Brain microvascular endothelial cell (primary cell): ENCODE measurements around the gene MDM4.

ENCODE experiments used
- DNase-seq: peaks from one replicate; pipeline ENCODE4 v3.0.0-alpha.2; 2020
- H3K27ac ChIP-seq: fragments of 250-450 bp; sonication (Bioruptor Pico); 2 replicates; pipeline ENCODE4 v1.5.1; 2020; ENCODE audit warnings: mild to moderate bottlenecking, moderate library complexity
- H3K27me3 ChIP-seq: fragments of 250-450 bp; sonication (Bioruptor Pico); replicated peaks from 2 replicates; pipeline ENCODE4 v1.5.1; 2020; ENCODE audit warnings: mild to moderate bottlenecking
- H3K36me3 ChIP-seq: fragments of 250-450 bp; sonication (Bioruptor Pico); replicated peaks from 2 replicates; pipeline ENCODE4 v1.5.1; 2020; ENCODE audit warnings: mild to moderate bottlenecking
- H3K4me3 ChIP-seq: 2 replicates; pipeline ENCODE4 v1.5.1; 2011; ENCODE audit warnings: low read depth, mild to moderate bottlenecking, control low read depth, low read length, moderate library complexity
- CTCF ChIP-seq: IDR thresholded peaks from 2 replicates; pipeline ENCODE4 v1.5.1; 2011; ENCODE audit warnings: low read depth, mild to moderate bottlenecking, moderate library complexity, low read length, control low read depth, inconsistent platforms; ENCODE audit errors: missing control alignments
- in situ Hi-C: cut with HindIII; loops from 2 replicates; pipeline ENCODE4 v1.10.0; 2017; ENCODE audit warnings: low sequenced_read_pairs, low pct_ligation_motif_present

Gene MDM4

GRCh38 chr1:204544321-204544720 is 28.1 kb downstream of the MDM4 start:
- Histone ChIP-seq H3K4me3 (no peak overlapping the region), H3K36me3 (peaks cover 73% of the 10 kb centered on the region), H3K27ac (no peak overlapping the region), H3K27me3 (no peaks in the 10 kb centered on the region)
- no peak for TF ChIP-seq CTCF
- in situ Hi-C loops, result no loop called here
- peak; percentile 14 for DNase-seq

- in situ Hi-C loops, result no loop called here
Observed at GRCh38 chr1:204545202-204545601, 29.0 kb downstream of the MDM4 start.

DNA sequence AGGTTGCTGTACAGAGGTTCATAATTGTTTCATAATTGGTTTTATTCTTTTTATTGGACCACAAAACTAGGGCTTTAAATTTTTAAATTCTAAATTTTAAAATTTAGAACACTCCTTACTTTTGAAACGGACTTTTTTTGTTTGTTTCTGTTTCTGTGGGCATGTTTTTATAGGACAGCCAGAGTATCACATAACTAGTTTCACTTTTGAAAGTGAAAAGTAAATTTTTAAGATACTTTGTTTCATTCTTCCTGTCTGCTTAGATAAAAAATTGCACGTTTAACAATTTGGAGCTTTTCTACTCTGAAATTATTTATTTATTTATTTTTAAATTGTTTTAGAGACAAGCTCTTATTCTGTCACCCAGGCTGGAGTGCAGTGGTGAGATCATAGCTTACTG is 29.7 kb downstream of the MDM4 start:
- TF ChIP-seq CTCF, result no peak

More at GRCh38 chr1:204545202-204545601, 29.0 kb downstream of the MDM4 start:
- Histone ChIP-seq H3K27ac (no peak overlapping the region), H3K36me3 (peaks cover 73% of the 10 kb centered on the region), H3K27me3 (no peaks in the 10 kb centered on the region), H3K4me3 (no peak overlapping the region)
- no peak for TF ChIP-seq CTCF
- DNase-seq, result no peak

GRCh38 chr1:204548265-204548664 is 32.1 kb downstream of the MDM4 start:
- H3K27me3 ChIP-seq, result no peaks in the 10 kb centered on the region
- no peak for DNase-seq
- H3K27ac ChIP-seq, result no peak overlapping the region
- in situ Hi-C loops, result no loop called here
- no peak for TF ChIP-seq CTCF
- peaks cover 58% of the 10 kb centered on the region for H3K36me3 ChIP-seq
- no peak overlapping the region for H3K4me3 ChIP-seq

More for the DNA sequence above, 29.7 kb downstream of the MDM4 start:
- Histone ChIP-seq H3K27me3 (no peaks in the 10 kb centered on the region), H3K4me3 (no peak overlapping the region), H3K27ac (no peak overlapping the region), H3K36me3 (peaks cover 71% of the 10 kb centered on the region)
- in situ Hi-C loops, result no loop called here
- DNase-seq, result no peak

GRCh38 chr1:204549313-204549712 is 33.1 kb downstream of the MDM4 start:
- DNase-seq, result no peak
- Histone ChIP-seq H3K27ac (no peak overlapping the region), H3K4me3 (no peak overlapping the region), H3K36me3 (peaks cover 52% of the 10 kb centered on the region), H3K27me3 (no peaks in the 10 kb centered on the region)
- no peak for TF ChIP-seq CTCF
- in situ Hi-C loops, result no loop called here

GRCh38 chr1:204550926-204551325 is 34.7 kb downstream of the MDM4 start:
- in situ Hi-C loops, result no loop called here
- no peak for DNase-seq
- TF ChIP-seq CTCF, result no peak
- no peak overlapping the region for H3K4me3 ChIP-seq
- no peaks in the 10 kb centered on the region for H3K27me3 ChIP-seq
- H3K27ac ChIP-seq, result no peak overlapping the region
- H3K36me3 ChIP-seq, result peaks cover 42% of the 10 kb centered on the region
